Measurements from ENCODE around the gene DLG2. TPM values are rescaled to one million over a fixed set of nuclear protein-coding genes. Genes with fewer than 3 reads are reported as not detected.

Gene DLG2
- total RNA-seq, 2 experiments from 2014 or later = 2.0 to 2.1 TPM

DNA sequence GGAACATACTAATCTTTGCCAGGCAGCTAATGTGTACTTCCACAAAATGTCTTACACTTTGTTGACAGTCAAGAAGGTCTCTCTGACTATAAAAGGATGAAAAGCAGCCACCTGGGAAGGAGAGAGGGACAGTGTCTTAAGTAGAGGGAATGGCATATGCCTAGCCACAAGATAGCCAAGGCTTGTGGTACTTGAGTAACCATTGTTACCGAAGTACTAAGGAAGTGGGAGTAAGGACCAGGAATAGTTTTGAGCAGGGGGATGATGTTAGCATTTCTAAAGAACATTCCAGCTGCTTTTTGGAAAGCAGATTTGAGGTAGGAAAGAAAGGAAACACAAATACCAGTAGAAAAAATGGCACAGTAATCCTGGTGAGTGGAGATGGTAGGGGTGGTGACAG, 24.0 kb upstream of the DLG2 start:
- Histone ChIP-seq H3K4me1 (ENCODE audit: insufficient read depth, low read length) (peaks cover 20% of the 10 kb centered on the region), H3K27ac (ENCODE audit: low read depth in 1 of 2, low read length in 2 of 2) (no peak overlapping the region), H3K36me3 (ENCODE audit: insufficient read depth, low read length) (peaks cover 36% of the 10 kb centered on the region), H3K4me3 (ENCODE audit: low read length) (no peak overlapping the region), H3K9me3 (ENCODE audit: control insufficient read depth in 1 of 2, insufficient read depth in 1 of 2, low read length in 2 of 2) (no peaks in the 10 kb centered on the region), H3K27me3 (ENCODE audit: control insufficient read depth in 1 of 2, insufficient read depth in 2 of 2, low read length in 2 of 2) (no peaks in the 10 kb centered on the region)
- intact Hi-C loops (cut with DNase I, micrococcal nuclease) = no loop called here
- H3K36me3 Mint-ChIP-seq (ENCODE audit: low read depth) = peaks cover 47% of the 10 kb centered on the region
- ATAC-seq (ENCODE audit: poor library complexity) (no peak), DNase-seq (no peak)
- no peak overlapping the region for H3K27ac Mint-ChIP-seq
- no peak overlapping the region for H3K4me3 Mint-ChIP-seq
- H3K9me3 Mint-ChIP-seq = no peaks in the 10 kb centered on the region
- H3K27me3 Mint-ChIP-seq = no peaks in the 10 kb centered on the region
- TF ChIP-seq, protein P1, sequence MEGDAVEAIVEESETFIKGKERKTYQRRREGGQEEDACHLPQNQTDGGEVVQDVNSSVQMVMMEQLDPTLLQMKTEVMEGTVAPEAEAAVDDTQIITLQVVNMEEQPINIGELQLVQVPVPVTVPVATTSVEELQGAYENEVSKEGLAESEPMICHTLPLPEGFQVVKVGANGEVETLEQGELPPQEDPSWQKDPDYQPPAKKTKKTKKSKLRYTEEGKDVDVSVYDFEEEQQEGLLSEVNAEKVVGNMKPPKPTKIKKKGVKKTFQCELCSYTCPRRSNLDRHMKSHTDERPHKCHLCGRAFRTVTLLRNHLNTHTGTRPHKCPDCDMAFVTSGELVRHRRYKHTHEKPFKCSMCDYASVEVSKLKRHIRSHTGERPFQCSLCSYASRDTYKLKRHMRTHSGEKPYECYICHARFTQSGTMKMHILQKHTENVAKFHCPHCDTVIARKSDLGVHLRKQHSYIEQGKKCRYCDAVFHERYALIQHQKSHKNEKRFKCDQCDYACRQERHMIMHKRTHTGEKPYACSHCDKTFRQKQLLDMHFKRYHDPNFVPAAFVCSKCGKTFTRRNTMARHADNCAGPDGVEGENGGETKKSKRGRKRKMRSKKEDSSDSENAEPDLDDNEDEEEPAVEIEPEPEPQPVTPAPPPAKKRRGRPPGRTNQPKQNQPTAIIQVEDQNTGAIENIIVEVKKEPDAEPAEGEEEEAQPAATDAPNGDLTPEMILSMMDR (IDR thresholded peaks at IDR 0.05) = no peak
- peaks cover 62% of the 10 kb centered on the region for H3K4me1 Mint-ChIP-seq (ENCODE audit: low read depth)
- ChIA-PET POLR2A (interaction anchor here (0.6 to 8.8 kb wide), 3 partner anchors 10 to 102 kb away, joined by 3 to 136 read pairs (median 84); partner anchors contain the start of genes CREBZF, DLG2 and TMEM126B), CTCF (no interaction called here)

DNA sequence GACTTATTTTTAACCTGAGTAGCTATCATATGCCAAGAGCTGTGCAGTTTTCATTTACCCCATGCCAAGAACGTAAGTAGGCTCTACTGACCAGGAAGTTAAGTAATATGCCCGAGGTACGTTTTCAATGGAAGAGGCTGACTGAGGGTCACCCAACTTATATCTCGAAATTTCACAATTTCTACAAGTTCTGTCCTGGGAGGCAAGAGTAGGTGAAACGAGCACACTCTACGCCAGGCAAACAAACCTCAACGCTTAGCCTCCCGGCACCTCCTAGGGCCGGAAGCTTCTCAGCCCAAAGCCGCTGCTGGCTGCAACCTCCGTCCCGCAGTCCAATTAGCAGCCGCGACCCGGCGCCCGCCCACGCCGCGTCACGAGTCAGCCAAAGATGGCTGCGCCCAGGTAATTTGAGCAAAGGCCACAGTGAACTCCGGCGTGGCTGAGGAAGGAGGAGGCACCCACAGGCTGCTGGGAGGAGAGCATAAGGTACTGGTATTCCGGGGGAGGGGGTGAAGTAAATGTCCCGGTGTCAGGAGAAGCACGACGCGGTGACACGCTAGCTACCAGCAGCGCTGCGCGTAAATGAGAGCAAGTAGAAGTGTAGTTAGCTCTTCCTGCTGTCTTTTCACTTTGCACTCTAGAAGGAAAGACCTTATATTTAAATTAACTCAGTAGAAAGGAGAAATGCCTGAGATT, 20.6 kb upstream of the DLG2 start, which contains the start of gene TMEM126A:
Gene TMEM126A, plus strand, starts transcription at position 364 of the 696 bp plus-strand sequence. CDS start 2,289 bp downstream, outside the sequence.
- Histone ChIP-seq H3K4me3 (ENCODE audit: low read length) (peak within 1 kb of the TSS; percentile 84), H3K27ac (ENCODE audit: low read depth in 1 of 2, low read length in 2 of 2) (peak within 1 kb of the TSS; percentile 77 to 84), H3K9me3 (ENCODE audit: control insufficient read depth in 1 of 2, insufficient read depth in 1 of 2, low read length in 2 of 2) (no peaks in the 10 kb centered on the region), H3K27me3 (ENCODE audit: control insufficient read depth in 1 of 2, insufficient read depth in 2 of 2, low read length in 2 of 2) (peaks cover 0 to 8% of the 10 kb centered on the region in 2 experiments), H3K36me3 (ENCODE audit: insufficient read depth, low read length) (peaks cover 16% of the 10 kb centered on the region), H3K4me1 (ENCODE audit: insufficient read depth, low read length) (peaks cover 20% of the 10 kb centered on the region)
- H3K27ac Mint-ChIP-seq = peak within 1 kb of the TSS; percentile 89
- H3K27me3 Mint-ChIP-seq = peaks cover 23% of the 10 kb centered on the region
- ChIA-PET POLR2A (interaction anchor here (0.6 to 8.8 kb wide), 23 partner anchors 8 to 655 kb away, joined by 3 to 136 read pairs (median 4); partner anchors contain the start of genes CREBZF, DLG2, EED and HIKESHI), CTCF (interaction anchor here (0.5 to 2.6 kb wide), 4 partner anchors 10 to 22 kb away, joined by 3 to 9 read pairs (median 3); no protein-coding TSS in a partner anchor)
- TF ChIP-seq, protein P1 (IDR thresholded peaks at IDR 0.05) = no peak
- peak within 1 kb of the TSS; percentile 97 for H3K4me3 Mint-ChIP-seq
- intact Hi-C loops (cut with DNase I, micrococcal nuclease) = loop anchor here (1.0 to 5.0 kb wide), 6 partner anchors 15 to 655 kb away; partner anchors contain the start of genes EED (in 1 of the 2), HIKESHI (in 1 of the 2) and TMEM126B (in 1 of the 2)
- H3K36me3 Mint-ChIP-seq (ENCODE audit: low read depth) = peaks cover 22% of the 10 kb centered on the region
- DNase-seq (peak; percentile 81 to 95 (median 88)), ATAC-seq (ENCODE audit: poor library complexity) (peak; percentile 99)
- peaks cover 44% of the 10 kb centered on the region for H3K4me1 Mint-ChIP-seq (ENCODE audit: low read depth)
- no peaks in the 10 kb centered on the region for H3K9me3 Mint-ChIP-seq

DNA sequence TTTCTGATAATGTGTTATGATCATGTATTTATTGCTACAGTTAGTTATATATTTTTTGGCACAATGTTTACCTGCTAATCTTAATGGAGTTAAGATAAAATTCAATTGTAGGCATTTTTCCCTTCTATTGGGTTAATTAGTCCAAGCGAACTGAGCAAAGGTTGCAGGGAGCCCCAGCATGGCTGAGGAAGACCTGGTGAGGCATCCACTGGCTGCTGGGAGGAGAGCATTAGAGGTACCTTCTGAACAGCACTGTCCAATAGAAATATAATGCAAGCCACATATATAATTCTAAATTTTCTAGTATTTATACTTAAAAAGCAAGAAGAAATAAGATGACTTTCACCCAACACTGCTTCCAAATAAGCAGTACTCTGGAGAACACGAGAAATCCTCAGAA, 19.9 kb upstream of the DLG2 start:
- Mint-ChIP-seq H3K27me3 (peaks cover 29% of the 10 kb centered on the region), H3K9me3 (no peaks in the 10 kb centered on the region), H3K4me3 (peak overlapping the region; percentile 97), H3K36me3 (ENCODE audit: low read depth) (peaks cover 17% of the 10 kb centered on the region), H3K4me1 (ENCODE audit: low read depth) (peaks cover 39% of the 10 kb centered on the region), H3K27ac (peak overlapping the region; percentile 89)
- POLR2A ChIA-PET = interaction anchor here (0.7 to 8.8 kb wide), 18 partner anchors 9 to 655 kb away, joined by 3 to 136 read pairs (median 4); partner anchors contain the start of genes CREBZF, DLG2, EED and HIKESHI
- peak overlapping the region; percentile 77 to 84 for H3K27ac ChIP-seq (ENCODE audit: low read depth in 1 of 2, low read length in 2 of 2)
- H3K4me3 ChIP-seq (ENCODE audit: low read length) = peak overlapping the region; percentile 84
- no peak for ATAC-seq (ENCODE audit: poor library complexity)
- TF ChIP-seq, protein P1 (IDR thresholded peaks at IDR 0.05) = no peak
- H3K9me3 ChIP-seq (ENCODE audit: control insufficient read depth in 1 of 2, insufficient read depth in 1 of 2, low read length in 2 of 2) = no peaks in the 10 kb centered on the region
- peaks cover 15% of the 10 kb centered on the region for H3K36me3 ChIP-seq (ENCODE audit: insufficient read depth, low read length)
- CTCF ChIA-PET = interaction anchor here (1.1 to 2.6 kb wide), 2 partner anchors 9 to 17 kb away, joined by 3 to 9 read pairs; no protein-coding TSS in a partner anchor
- peaks cover 0 to 8% of the 10 kb centered on the region in 2 experiments for H3K27me3 ChIP-seq (ENCODE audit: control insufficient read depth in 1 of 2, insufficient read depth in 2 of 2, low read length in 2 of 2)
- H3K4me1 ChIP-seq (ENCODE audit: insufficient read depth, low read length) = peaks cover 20% of the 10 kb centered on the region
- intact Hi-C loops (cut with DNase I, micrococcal nuclease) = loop anchor here (1.0 to 5.0 kb wide), 4 partner anchors 17 to 655 kb away; partner anchors contain the start of genes EED (in 1 of the 2), HIKESHI (in 1 of the 2) and TMEM126B (in 1 of the 2)
- DNase-seq = no peak
